ENCODE measurements around the gene CLEC20A. TPM values are rescaled to one million over a fixed set of nuclear protein-coding genes. Genes with fewer than 3 reads are reported as not detected.

The CLEC20A gene
- total RNA-seq, 1 donor from 2014 or later, result not detected

DNA sequence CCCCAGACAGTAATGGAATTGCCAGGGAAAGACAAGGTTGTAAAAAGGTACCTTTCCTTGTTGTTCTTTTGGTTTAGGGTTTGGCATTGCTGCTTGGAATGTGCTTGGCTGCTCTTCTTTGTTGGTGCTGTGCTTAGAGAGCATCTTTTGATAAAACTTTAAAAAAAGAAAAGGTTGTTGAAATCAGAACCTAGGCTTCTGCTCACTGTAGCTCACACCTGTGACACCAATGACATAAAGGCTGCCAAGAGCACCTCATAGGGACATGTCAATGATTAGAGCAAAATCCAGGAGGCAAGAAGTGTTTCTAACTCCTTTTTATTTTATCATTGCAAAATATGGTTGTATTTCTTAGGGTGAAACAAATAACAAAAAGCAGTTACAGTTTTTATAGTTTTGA is 28.9 kb downstream of the CLEC20A start:
- TF ChIP-seq CTCF (conservative IDR thresholded peaks at IDR 0.05), result no peak
- H3K27ac Mint-ChIP-seq, result no peak overlapping the region
- H3K27me3 Mint-ChIP-seq, result no peaks in the 10 kb centered on the region
- H3K4me3 Mint-ChIP-seq, result no peak overlapping the region
- no peaks in the 10 kb centered on the region for H3K9me3 Mint-ChIP-seq
- DNase-seq (ENCODE audit: extremely low spot score, unreplicated experiment), result no peak
- peaks cover 9% of the 10 kb centered on the region for H3K4me1 Mint-ChIP-seq (ENCODE audit: unreplicated experiment)
- H3K36me3 Mint-ChIP-seq, result peaks cover 25% of the 10 kb centered on the region

DNA sequence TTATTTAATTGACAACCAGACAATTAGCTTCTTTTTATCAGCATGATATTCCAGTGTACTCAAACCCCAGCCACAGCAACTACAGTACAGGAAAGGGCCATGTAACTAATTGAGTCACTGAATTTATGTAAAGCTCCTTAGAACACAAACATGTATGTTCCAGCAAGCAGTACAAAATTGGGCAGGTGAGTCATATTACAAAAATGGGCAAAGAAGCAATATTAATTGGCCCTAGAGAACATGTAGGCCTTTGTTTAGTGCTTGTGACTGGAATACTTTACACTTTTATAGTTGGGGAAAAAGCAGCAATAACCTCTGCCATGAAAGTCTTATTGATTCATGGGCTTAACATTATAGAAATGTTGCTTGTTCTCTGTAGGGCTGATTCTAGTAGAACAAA is 31.8 kb downstream of the CLEC20A start:
- Mint-ChIP-seq H3K4me1 (ENCODE audit: unreplicated experiment) (peaks cover 7% of the 10 kb centered on the region), H3K9me3 (no peaks in the 10 kb centered on the region), H3K4me3 (no peak overlapping the region), H3K36me3 (peaks cover 25% of the 10 kb centered on the region), H3K27ac (peak overlapping the region; percentile 22), H3K27me3 (no peaks in the 10 kb centered on the region)
- TF ChIP-seq CTCF (conservative IDR thresholded peaks at IDR 0.05), result no peak
- no peak for DNase-seq (ENCODE audit: extremely low spot score, unreplicated experiment)

DNA sequence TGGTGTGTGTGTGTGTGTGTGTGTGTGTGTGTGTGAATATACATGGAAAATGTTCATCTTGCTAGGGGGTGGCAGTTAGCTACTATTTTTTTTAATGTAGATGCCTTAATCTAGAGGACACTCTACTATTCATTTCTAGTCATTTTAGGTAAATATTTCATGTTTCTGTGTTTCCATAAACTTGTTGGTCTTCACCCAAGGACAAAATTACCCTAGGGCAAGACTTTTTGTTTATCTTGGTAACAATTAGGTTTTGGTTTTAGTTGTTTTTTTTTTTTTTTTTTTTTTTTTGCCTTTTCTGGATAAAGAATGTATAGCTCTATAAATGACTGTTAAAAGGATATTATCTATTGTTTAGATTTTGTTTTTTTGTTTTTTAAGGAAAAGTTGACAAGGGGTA is 32.2 kb downstream of the CLEC20A start:
- no peak for TF ChIP-seq CTCF (conservative IDR thresholded peaks at IDR 0.05)
- Mint-ChIP-seq H3K4me3 (no peak overlapping the region), H3K27me3 (no peaks in the 10 kb centered on the region), H3K9me3 (no peaks in the 10 kb centered on the region), H3K27ac (peak overlapping the region; percentile 75), H3K4me1 (ENCODE audit: unreplicated experiment) (peaks cover 7% of the 10 kb centered on the region), H3K36me3 (peaks cover 25% of the 10 kb centered on the region)
- no peak for DNase-seq (ENCODE audit: extremely low spot score, unreplicated experiment)

- Mint-ChIP-seq H3K27ac (peak overlapping the region; percentile 75), H3K36me3 (peaks cover 25% of the 10 kb centered on the region), H3K27me3 (no peaks in the 10 kb centered on the region), H3K9me3 (no peaks in the 10 kb centered on the region), H3K4me3 (no peak overlapping the region), H3K4me1 (ENCODE audit: unreplicated experiment) (peaks cover 7% of the 10 kb centered on the region)
- no peak for DNase-seq (ENCODE audit: extremely low spot score, unreplicated experiment)
- no peak for TF ChIP-seq CTCF (conservative IDR thresholded peaks at IDR 0.05)
These were observed 32.6 kb downstream of the CLEC20A start for GRCh38 chr1:178464141-178464540.

DNA sequence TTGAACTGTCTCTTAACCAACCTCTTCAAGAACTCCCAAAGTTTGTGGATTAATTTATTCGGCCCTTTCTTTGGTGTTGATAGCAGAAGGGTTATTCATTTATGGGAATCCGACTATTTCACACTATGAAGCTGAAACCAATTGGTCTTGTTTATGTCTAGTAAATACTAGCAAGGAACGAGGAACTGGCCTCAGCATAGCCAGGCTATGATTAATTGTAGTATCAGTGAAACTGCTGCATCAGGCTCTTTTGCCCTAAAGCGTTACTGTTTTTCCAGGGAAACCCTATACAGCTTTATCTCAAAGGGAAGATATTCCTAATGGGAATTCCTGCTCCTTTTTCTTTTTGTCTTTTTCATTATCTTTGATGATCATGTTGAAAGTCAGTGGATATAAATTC is 35.1 kb downstream of the CLEC20A start:
- Mint-ChIP-seq H3K4me3 (peak overlapping the region; percentile 11), H3K4me1 (ENCODE audit: unreplicated experiment) (peaks cover 7% of the 10 kb centered on the region), H3K9me3 (no peaks in the 10 kb centered on the region), H3K27ac (peak overlapping the region; percentile 96), H3K36me3 (peaks cover 17% of the 10 kb centered on the region), H3K27me3 (no peaks in the 10 kb centered on the region)
- no peak for TF ChIP-seq CTCF (conservative IDR thresholded peaks at IDR 0.05)
- no peak for DNase-seq (ENCODE audit: extremely low spot score, unreplicated experiment)

- DNase-seq (ENCODE audit: extremely low spot score, unreplicated experiment), result no peak
- peaks cover 7% of the 10 kb centered on the region for H3K4me1 Mint-ChIP-seq (ENCODE audit: unreplicated experiment)
- no peak for TF ChIP-seq CTCF (conservative IDR thresholded peaks at IDR 0.05)
- H3K27me3 Mint-ChIP-seq, result no peaks in the 10 kb centered on the region
- H3K9me3 Mint-ChIP-seq, result no peaks in the 10 kb centered on the region
- peaks cover 17% of the 10 kb centered on the region for H3K36me3 Mint-ChIP-seq
- H3K4me3 Mint-ChIP-seq, result no peak overlapping the region
- H3K27ac Mint-ChIP-seq, result peak overlapping the region; percentile 96
These were observed 35.7 kb downstream of the CLEC20A start for GRCh38 chr1:178461104-178461503.

All from type B pancreatic cell (in vitro differentiated cells).